Measurements from ENCODE around the gene NSUN5.
"Not testable (repeated sequence)": the region's sequence is repeated elsewhere in the genome, so short reads cannot be mapped to it uniquely, and the experiment has no call there.

Gene NSUN5

GRCh38 chr7:73329861-73330581 lies 21.4 kb upstream of the NSUN5 start:
- in situ Hi-C loops (cut with HindIII; ENCODE audit: low pct_ligation_motif_present, low pct_unique_long_range_greater_than_20kb, low sequenced_read_pairs), result no loop called here

GRCh38 chr7:73328696-73329095 lies 20.1 kb upstream of the NSUN5 start:
- in situ Hi-C loops (cut with HindIII; ENCODE audit: low pct_ligation_motif_present, low pct_unique_long_range_greater_than_20kb, low sequenced_read_pairs), result no loop called here
- DNase-seq, result no peak

More at GRCh38 chr7:73329861-73330581, 21.4 kb upstream of the NSUN5 start:
- no peak for DNase-seq

DNA sequence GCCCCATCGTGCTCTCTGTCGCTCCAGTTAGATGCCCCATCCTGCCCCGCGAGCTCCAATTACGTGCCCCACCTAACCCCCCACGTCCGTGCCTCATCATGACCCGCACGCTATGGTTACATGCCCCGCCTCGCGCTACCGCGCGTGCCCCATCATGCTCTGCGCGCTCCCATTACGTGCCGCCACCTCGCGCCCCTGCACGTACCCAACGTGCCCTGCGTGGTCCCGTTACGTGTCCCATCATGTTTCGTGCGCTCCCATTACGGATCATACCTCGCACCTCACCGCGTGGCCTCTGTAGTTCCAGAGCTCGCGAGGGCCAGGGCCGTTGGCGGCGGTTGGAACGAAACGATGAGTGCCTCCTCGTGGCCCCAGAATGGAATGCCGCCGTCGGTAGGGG lies 19.3 kb upstream of the NSUN5 start, which contains the start of the genes FKBP6 and TRIM50:
Gene FKBP6, plus strand, starts transcription at position 240 of the 400 bp plus-strand sequence. CDS start 268 bp downstream, outside the sequence.
Gene TRIM50, minus strand, starts transcription at position 161 of the 400 bp plus-strand sequence. CDS start 3,295 bp downstream, outside the sequence.
- DNase-seq; in situ Hi-C loops (cut with HindIII; ENCODE audit: low pct_ligation_motif_present, low pct_unique_long_range_greater_than_20kb, low sequenced_read_pairs): not testable (repeated sequence)

DNA sequence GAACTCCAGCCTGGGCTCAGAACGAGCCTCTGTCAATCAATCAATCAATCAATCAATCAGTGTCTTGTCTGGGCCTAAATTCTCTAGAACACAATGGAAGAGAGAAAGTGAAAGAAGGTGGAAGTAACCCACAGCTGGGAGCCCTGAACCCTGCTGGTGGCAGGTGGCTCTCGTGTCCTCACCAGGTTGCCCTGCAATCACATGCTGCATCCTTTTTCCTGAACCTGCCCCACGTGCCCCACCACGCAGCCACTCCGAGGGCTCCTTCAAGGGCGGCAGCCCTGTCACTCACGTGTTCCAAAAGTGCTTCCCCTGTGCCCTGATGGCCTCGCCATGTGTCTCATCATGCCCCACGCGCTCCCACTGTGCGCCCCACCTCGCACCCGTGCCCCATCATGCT lies 18.8 kb upstream of the NSUN5 start:
- DNase-seq; in situ Hi-C loops (cut with HindIII; ENCODE audit: low pct_ligation_motif_present, low pct_unique_long_range_greater_than_20kb, low sequenced_read_pairs): not testable (repeated sequence)

DNA sequence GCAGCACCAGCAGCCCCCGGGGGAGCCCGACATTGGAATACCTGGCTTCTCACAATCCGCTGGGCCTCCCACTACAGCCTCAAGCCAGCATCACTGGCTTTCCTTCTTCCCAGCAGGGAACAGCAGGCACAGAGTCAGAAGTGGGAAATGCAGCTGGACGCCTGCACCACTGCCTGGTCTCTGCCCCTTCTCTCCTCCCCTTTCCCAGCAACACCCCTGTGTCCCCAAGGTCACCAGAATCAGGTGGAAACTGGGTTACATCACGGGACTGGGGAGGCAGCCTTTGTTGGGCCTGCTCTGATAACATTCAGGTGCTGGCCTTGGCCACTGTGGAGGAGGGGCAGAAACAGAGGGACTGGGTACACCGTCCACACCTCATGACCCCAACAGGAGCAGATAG lies 16.8 kb upstream of the NSUN5 start:
- in situ Hi-C loops (cut with HindIII; ENCODE audit: low pct_ligation_motif_present, low pct_unique_long_range_greater_than_20kb, low sequenced_read_pairs); DNase-seq: not testable (repeated sequence)

DNA sequence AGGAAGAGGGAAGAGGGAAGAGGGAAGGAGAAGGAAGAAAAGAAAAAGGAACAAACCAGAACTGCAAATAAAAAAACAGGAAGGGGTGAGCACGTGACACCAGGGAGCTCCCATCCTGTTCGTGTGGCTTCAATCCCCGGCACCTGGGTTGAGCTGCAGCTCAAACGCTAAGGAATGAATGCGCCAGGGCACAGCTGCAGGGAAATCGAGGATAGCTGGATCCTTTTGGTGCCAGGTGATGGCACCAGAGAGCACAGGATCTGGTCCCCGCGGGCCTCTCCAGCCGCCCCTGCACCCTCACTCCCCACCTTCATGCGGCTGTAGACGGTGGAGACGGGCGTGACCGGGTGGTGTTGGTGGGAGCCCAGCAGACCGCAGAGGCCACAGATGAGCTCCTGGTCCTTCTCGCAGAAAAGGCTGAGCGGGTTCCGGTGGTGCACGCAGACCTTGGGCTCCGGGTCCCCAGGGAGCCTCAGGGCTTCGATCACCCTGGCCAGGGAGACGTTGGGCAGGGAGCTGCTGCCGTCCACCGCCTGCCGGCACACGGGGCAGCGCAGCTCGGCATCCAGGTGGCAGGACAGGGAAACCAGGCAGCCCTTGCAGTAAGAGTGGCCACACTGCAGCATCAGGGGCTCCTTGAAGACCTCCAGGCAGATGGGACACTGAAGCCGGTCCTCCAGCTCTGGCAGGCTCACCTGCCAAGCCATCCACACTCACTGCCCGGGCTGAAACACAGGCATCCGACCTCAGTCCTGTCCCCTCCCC lies 15.6 kb upstream of the NSUN5 start:
- in situ Hi-C loops (cut with HindIII; ENCODE audit: low pct_ligation_motif_present, low pct_unique_long_range_greater_than_20kb, low sequenced_read_pairs), result not testable (repeated sequence)
- DNase-seq, result peak; percentile 67

- DNase-seq; in situ Hi-C loops (cut with HindIII; ENCODE audit: low pct_ligation_motif_present, low pct_unique_long_range_greater_than_20kb, low sequenced_read_pairs): not testable (repeated sequence)
These were observed 14.9 kb upstream of the NSUN5 start for GRCh38 chr7:73323434-73324080.

- in situ Hi-C loops (cut with HindIII; ENCODE audit: low pct_ligation_motif_present, low pct_unique_long_range_greater_than_20kb, low sequenced_read_pairs), result not testable (repeated sequence)
- peak; percentile 62 for DNase-seq
These were observed 11.4 kb upstream of the NSUN5 start for GRCh38 chr7:73320009-73320408.

GRCh38 chr7:73319541-73319940 lies 10.9 kb upstream of the NSUN5 start:
- DNase-seq; in situ Hi-C loops (cut with HindIII; ENCODE audit: low pct_ligation_motif_present, low pct_unique_long_range_greater_than_20kb, low sequenced_read_pairs): not testable (repeated sequence)

GRCh38 chr7:73318656-73319204 lies 10.1 kb upstream of the NSUN5 start:
- in situ Hi-C loops (cut with HindIII; ENCODE audit: low pct_ligation_motif_present, low pct_unique_long_range_greater_than_20kb, low sequenced_read_pairs); DNase-seq: not testable (repeated sequence)

DNA sequence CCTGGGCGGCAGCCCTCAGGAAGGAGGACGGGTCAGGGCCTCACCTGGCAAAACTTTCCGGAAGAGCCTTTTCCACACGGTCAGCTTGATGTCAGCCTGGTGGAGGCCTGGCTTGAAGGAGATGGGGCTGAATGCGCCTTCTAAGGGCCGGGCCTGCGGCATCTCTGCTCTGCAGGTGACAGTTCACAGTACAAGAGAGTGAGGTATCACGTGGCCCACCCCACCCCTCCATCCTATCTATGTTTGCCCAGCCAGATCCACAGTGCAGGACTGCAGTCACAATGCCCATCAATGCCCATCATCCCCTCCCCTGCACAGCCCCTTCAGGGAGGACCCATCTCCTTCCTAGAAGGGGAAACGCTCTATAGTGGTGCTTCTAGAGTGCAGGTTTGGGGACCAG lies 7.9 kb upstream of the NSUN5 start:
- DNase-seq, result no peak
- in situ Hi-C loops (cut with HindIII; ENCODE audit: low pct_ligation_motif_present, low pct_unique_long_range_greater_than_20kb, low sequenced_read_pairs), result no loop called here

DNA sequence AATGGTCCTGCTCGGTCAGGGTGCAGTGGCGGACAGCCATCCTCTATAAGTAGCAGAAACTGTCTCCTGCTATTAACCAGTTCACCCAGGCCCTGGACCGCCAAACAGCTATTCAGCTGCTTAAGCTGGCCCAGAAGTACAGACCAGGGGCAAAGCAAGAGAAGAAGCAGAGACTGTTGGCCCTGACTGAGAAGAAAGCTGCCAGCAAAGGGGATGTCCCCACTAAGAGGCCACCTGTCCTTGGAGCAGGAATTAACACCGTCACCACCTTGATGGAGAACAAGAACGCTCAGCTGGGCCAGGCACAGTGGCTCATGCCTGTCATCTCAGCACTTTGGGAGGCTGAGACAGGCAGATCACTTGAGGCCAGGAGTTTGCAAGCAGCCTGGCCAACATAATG lies 5.6 kb upstream of the NSUN5 start:
- in situ Hi-C loops (cut with HindIII; ENCODE audit: low pct_ligation_motif_present, low pct_unique_long_range_greater_than_20kb, low sequenced_read_pairs), result no loop called here
- no peak for DNase-seq

- in situ Hi-C loops (cut with HindIII; ENCODE audit: low pct_ligation_motif_present, low pct_unique_long_range_greater_than_20kb, low sequenced_read_pairs), result no loop called here
- no peak for DNase-seq
These were observed 4.9 kb upstream of the NSUN5 start for GRCh38 chr7:73313521-73313906.

DNA sequence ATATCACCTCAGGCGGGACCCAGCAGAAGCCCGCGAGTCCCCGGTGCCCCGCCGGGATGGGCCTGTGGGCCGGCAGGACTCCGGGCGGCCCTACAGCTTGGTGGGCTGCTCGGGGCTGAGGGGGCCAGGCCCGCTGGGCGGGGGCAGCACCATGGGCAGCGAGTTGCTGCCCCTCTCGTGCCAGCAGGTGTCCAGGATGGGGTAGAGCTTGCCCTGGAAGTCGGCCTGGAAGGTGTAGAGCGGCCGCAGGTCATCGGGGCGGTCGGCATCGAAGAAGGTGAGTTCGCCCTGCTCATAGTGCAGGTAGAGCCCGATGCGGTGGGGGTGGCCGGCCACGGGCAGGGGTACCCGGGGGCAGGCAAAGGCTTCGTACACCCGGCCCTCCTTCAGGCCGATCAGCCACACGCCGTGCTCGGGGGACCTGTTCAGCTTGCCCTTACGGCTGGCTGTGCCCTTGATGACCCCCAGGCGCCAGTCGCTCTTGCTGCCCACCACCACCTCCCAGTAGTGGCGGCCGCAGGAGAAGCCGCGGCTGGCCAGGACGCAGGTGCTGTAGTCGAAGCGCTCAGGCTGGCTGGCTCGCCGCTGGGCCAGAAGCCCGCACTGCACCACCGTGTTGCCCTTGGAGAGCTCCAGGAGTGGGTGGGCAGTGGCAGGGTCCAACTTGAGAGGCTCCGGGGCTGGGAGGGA lies 4.3 kb upstream of the NSUN5 start:
- no peak for DNase-seq
- in situ Hi-C loops (cut with HindIII; ENCODE audit: low pct_ligation_motif_present, low pct_unique_long_range_greater_than_20kb, low sequenced_read_pairs), result no loop called here

- in situ Hi-C loops (cut with HindIII; ENCODE audit: low pct_ligation_motif_present, low pct_unique_long_range_greater_than_20kb, low sequenced_read_pairs); DNase-seq: not testable (repeated sequence)
These were observed 2.8 kb upstream of the NSUN5 start for GRCh38 chr7:73311421-73311820.

DNA sequence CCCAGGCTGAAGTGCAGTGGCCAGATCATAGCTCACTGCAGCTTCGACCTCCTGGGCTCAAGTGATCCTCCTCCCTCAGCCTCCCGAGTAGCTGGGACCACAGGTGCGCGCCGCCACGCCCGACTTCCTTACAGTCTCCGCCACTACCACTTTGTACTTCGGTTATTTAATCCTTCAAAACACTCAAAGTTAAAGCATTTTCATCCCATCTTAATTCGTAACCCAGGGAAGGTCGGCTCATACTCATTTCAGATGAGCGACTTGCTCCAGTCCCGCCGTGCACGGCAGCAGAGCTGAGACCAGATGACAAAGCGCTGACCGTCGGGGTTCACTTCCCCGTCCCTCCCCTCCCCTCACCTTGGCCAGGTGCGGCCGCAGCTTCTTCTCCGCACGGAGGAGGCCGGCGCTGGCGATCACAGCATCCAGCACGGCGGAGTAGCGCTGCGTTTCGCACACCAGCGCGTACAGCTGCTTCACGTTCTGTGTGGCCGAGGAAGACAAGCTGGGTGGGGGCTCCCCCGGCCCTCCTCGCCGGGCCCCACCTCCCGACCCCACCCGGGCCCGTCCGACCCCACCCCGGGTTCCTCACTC lies 457 bp downstream of the NSUN5 start:
- peak; percentile 17 for DNase-seq
- in situ Hi-C loops (cut with HindIII; ENCODE audit: low pct_ligation_motif_present, low pct_unique_long_range_greater_than_20kb, low sequenced_read_pairs), result no loop called here

DNA sequence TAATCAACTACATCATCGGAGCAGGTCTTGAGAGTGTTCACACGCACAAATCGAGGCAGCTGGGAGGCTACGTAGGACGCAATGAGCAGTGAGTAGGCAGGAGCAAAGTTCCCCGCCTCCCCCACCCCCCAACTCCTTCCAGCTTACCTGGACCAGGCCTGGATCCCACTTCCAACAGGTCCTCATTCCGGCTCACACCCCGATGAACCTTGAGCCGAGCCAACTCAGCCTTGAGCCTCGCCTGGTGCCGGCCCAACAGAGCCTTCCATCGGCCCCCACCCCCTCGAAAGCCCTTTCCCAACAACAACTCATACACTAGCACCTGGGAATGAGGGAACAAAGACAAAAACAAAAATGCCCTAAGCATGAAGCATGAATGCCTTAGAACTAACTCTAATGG lies 1.2 kb downstream of the NSUN5 start:
- in situ Hi-C loops (cut with HindIII; ENCODE audit: low pct_ligation_motif_present, low pct_unique_long_range_greater_than_20kb, low sequenced_read_pairs), result no loop called here
- no peak for DNase-seq

Measured in ACHN (cell line).